Activated CD4-positive, alpha-beta memory T cell treated with anti-CD3 and anti-CD28 coated beads for 36 hours (primary cell): ENCODE results near the gene RAPGEF2. TPM values are rescaled to one million over a fixed set of nuclear protein-coding genes. Genes with fewer than 3 reads are reported as not detected.
"Not testable (repeated sequence)": the region's sequence is repeated elsewhere in the genome, so short reads cannot be mapped to it uniquely, and the experiment has no call there.

Experiments used
- CTCF ChIA-PET: fragments of 350-600 bp; sonication (Branson Sonifier 250); formaldehyde crosslinking; loops from one replicate; lab custom pipeline; 2021; ENCODE audit warnings: antibody characterized with exemption, inconsistent platforms; lab: Charles Lee
- POLR2A ChIA-PET: fragments of 350-600 bp; sonication (Branson Sonifier 250); formaldehyde crosslinking; loops from one replicate; lab custom pipeline; 2021; ENCODE audit warnings: antibody characterized with exemption; lab: Charles Lee
- DNase-seq: peaks from one replicate; pipeline ENCODE4 v3.0.0-alpha.2; 2020
- H3K27ac Mint-ChIP-seq: one replicate; pipeline ENCODE4 v1.8.0; 2021; ENCODE audit warnings: mixed read lengths
- H3K27me3 Mint-ChIP-seq: one replicate; pipeline ENCODE4 v1.8.0; 2021; ENCODE audit warnings: mixed read lengths
- H3K36me3 Mint-ChIP-seq: one replicate; pipeline ENCODE4 v1.8.0; 2021; ENCODE audit warnings: mixed read lengths
- H3K4me1 Mint-ChIP-seq: one replicate; pipeline ENCODE4 v1.8.0; 2021; ENCODE audit warnings: low read depth, mixed read lengths
- H3K4me3 Mint-ChIP-seq: one replicate; pipeline ENCODE4 v1.8.0; 2021; ENCODE audit warnings: mild to moderate bottlenecking, mixed read lengths
- H3K9me3 Mint-ChIP-seq: one replicate; pipeline ENCODE4 v1.8.0; 2021; ENCODE audit warnings: mixed read lengths
- intact Hi-C: fragments of 100-400 bp; cut with micrococcal nuclease; formaldehyde crosslinking; loops from one replicate; pipeline ENCODE4 v1.15.1; 2023
- total RNA-seq, 2 experiments: library from RNA; stranded (reverse); gene quantifications; one replicate each; pipeline ENCODE4 v1.2.3, GENCODE V29; 2021

RAPGEF2 gene
- total RNA-seq, 2 experiments from 2014 or later, result 18.6 to 22.0 TPM

GRCh38 chr4:159292137-159292896 is 189.4 kb downstream of the RAPGEF2 start:
- DNase-seq, result no peak
- Mint-ChIP-seq H3K4me3 (no peak overlapping the region), H3K36me3 (no peaks in the 10 kb centered on the region), H3K27ac (no peak overlapping the region), H3K4me1 (peaks cover 11% of the 10 kb centered on the region), H3K27me3 (no peaks in the 10 kb centered on the region), H3K9me3 (no peaks in the 10 kb centered on the region)
- ChIA-PET CTCF (no interaction called here), POLR2A (interaction anchor here (0.6 kb wide), 1 partner anchor 28 kb away, joined by 7 read pairs; no protein-coding TSS in a partner anchor)
- intact Hi-C loops, result no loop called here

- no peaks in the 10 kb centered on the region for H3K9me3 Mint-ChIP-seq
- H3K4me3 Mint-ChIP-seq, result no peak overlapping the region
- H3K36me3 Mint-ChIP-seq, result no peaks in the 10 kb centered on the region
- no peaks in the 10 kb centered on the region for H3K27me3 Mint-ChIP-seq
- H3K27ac Mint-ChIP-seq, result no peak overlapping the region
- POLR2A ChIA-PET, result no interaction called here
- H3K4me1 Mint-ChIP-seq, result peaks cover 18% of the 10 kb centered on the region
- no peak for DNase-seq
- CTCF ChIA-PET, result no interaction called here
- intact Hi-C loops, result no loop called here
Observed at GRCh38 chr4:159293811-159294515, 191.1 kb downstream of the RAPGEF2 start.

GRCh38 chr4:159296061-159296460 is 193.2 kb downstream of the RAPGEF2 start:
- H3K27ac Mint-ChIP-seq, result no peak overlapping the region
- no peaks in the 10 kb centered on the region for H3K27me3 Mint-ChIP-seq
- peaks cover 18% of the 10 kb centered on the region for H3K4me1 Mint-ChIP-seq
- intact Hi-C loops, result no loop called here
- ChIA-PET CTCF (interaction anchor here (0.6 kb wide), 1 partner anchor 103 kb away, joined by 3 read pairs; no protein-coding TSS in a partner anchor), POLR2A (no interaction called here)
- no peak overlapping the region for H3K4me3 Mint-ChIP-seq
- no peaks in the 10 kb centered on the region for H3K36me3 Mint-ChIP-seq
- no peaks in the 10 kb centered on the region for H3K9me3 Mint-ChIP-seq
- DNase-seq, result no peak

- POLR2A ChIA-PET, result no interaction called here
- no peaks in the 10 kb centered on the region for H3K27me3 Mint-ChIP-seq
- CTCF ChIA-PET, result no interaction called here
- intact Hi-C loops, result no loop called here
- H3K4me1 Mint-ChIP-seq, result peaks cover 18% of the 10 kb centered on the region
- H3K4me3 Mint-ChIP-seq, result no peak overlapping the region
- H3K9me3 Mint-ChIP-seq, result no peaks in the 10 kb centered on the region
- H3K27ac Mint-ChIP-seq, result no peak overlapping the region
- H3K36me3 Mint-ChIP-seq, result no peaks in the 10 kb centered on the region
- no peak for DNase-seq
Observed at GRCh38 chr4:159297091-159297490, 194.2 kb downstream of the RAPGEF2 start.

GRCh38 chr4:159298502-159298901 is 195.6 kb downstream of the RAPGEF2 start:
- Mint-ChIP-seq H3K4me1 (peaks cover 18% of the 10 kb centered on the region), H3K36me3 (no peaks in the 10 kb centered on the region), H3K27me3 (no peaks in the 10 kb centered on the region), H3K4me3 (no peak overlapping the region), H3K9me3 (no peaks in the 10 kb centered on the region), H3K27ac (no peak overlapping the region)
- intact Hi-C loops, result no loop called here
- CTCF ChIA-PET, result no interaction called here
- DNase-seq, result no peak
- POLR2A ChIA-PET, result no interaction called here

GRCh38 chr4:159303435-159303834 is 200.6 kb downstream of the RAPGEF2 start:
- Mint-ChIP-seq H3K4me3 (no peak overlapping the region), H3K9me3 (peaks cover 7% of the 10 kb centered on the region), H3K36me3 (peaks cover 15% of the 10 kb centered on the region), H3K27ac (no peak overlapping the region), H3K4me1 (peaks cover 6% of the 10 kb centered on the region), H3K27me3 (no peaks in the 10 kb centered on the region)
- no peak for DNase-seq
- POLR2A ChIA-PET, result no interaction called here
- intact Hi-C loops, result no loop called here
- CTCF ChIA-PET, result no interaction called here

- H3K27me3 Mint-ChIP-seq, result no peaks in the 10 kb centered on the region
- H3K27ac Mint-ChIP-seq, result no peak overlapping the region
- H3K4me1 Mint-ChIP-seq, result peaks cover 3% of the 10 kb centered on the region
- DNase-seq, result no peak
- intact Hi-C loops, result no loop called here
- peaks cover 15% of the 10 kb centered on the region for H3K36me3 Mint-ChIP-seq
- H3K4me3 Mint-ChIP-seq, result no peak overlapping the region
- CTCF ChIA-PET, result no interaction called here
- peaks cover 7% of the 10 kb centered on the region for H3K9me3 Mint-ChIP-seq
- POLR2A ChIA-PET, result no interaction called here
Observed at GRCh38 chr4:159305129-159305528, 202.2 kb downstream of the RAPGEF2 start.

GRCh38 chr4:159307929-159308328 is 205.1 kb downstream of the RAPGEF2 start:
- intact Hi-C loops, result no loop called here
- Mint-ChIP-seq H3K27me3 (no peaks in the 10 kb centered on the region), H3K27ac (no peak overlapping the region), H3K9me3 (peaks cover 7% of the 10 kb centered on the region), H3K4me3 (no peak overlapping the region), H3K36me3 (peaks cover 15% of the 10 kb centered on the region), H3K4me1 (peaks cover 10% of the 10 kb centered on the region)
- ChIA-PET CTCF (no interaction called here), POLR2A (no interaction called here)
- DNase-seq, result no peak

- Mint-ChIP-seq H3K27ac (no peak overlapping the region), H3K9me3 (peaks cover 7% of the 10 kb centered on the region), H3K4me1 (peaks cover 10% of the 10 kb centered on the region), H3K4me3 (no peak overlapping the region), H3K36me3 (peaks cover 15% of the 10 kb centered on the region), H3K27me3 (no peaks in the 10 kb centered on the region)
- POLR2A ChIA-PET, result no interaction called here
- DNase-seq, result no peak
- intact Hi-C loops, result no loop called here
- CTCF ChIA-PET, result interaction anchor here (1.0 kb wide), 1 partner anchor 105 kb away, joined by 3 read pairs; no protein-coding TSS in a partner anchor
Observed at GRCh38 chr4:159308566-159309340, 205.9 kb downstream of the RAPGEF2 start.

- Mint-ChIP-seq H3K4me3 (no peak overlapping the region), H3K4me1 (peaks cover 7% of the 10 kb centered on the region), H3K36me3 (peaks cover 18% of the 10 kb centered on the region), H3K27ac (no peak overlapping the region), H3K9me3 (no peaks in the 10 kb centered on the region), H3K27me3 (no peaks in the 10 kb centered on the region)
- ChIA-PET CTCF (no interaction called here), POLR2A (no interaction called here)
- intact Hi-C loops, result no loop called here
- no peak for DNase-seq
Observed at GRCh38 chr4:159312236-159312635, 209.4 kb downstream of the RAPGEF2 start.

GRCh38 chr4:159315879-159316278 is 213.0 kb downstream of the RAPGEF2 start:
- H3K4me3 Mint-ChIP-seq, POLR2A ChIA-PET, H3K4me1 Mint-ChIP-seq, intact Hi-C loops, CTCF ChIA-PET, H3K27ac Mint-ChIP-seq, H3K9me3 Mint-ChIP-seq, DNase-seq, H3K27me3 Mint-ChIP-seq: not testable (repeated sequence)
- H3K36me3 Mint-ChIP-seq, result peaks cover 24% of the 10 kb centered on the region

GRCh38 chr4:159317203-159317602 is 214.3 kb downstream of the RAPGEF2 start:
- intact Hi-C loops, result no loop called here
- H3K9me3 Mint-ChIP-seq, result no peaks in the 10 kb centered on the region
- H3K4me1 Mint-ChIP-seq, result peaks cover 3% of the 10 kb centered on the region
- CTCF ChIA-PET, result no interaction called here
- DNase-seq, result no peak
- no peak overlapping the region for H3K4me3 Mint-ChIP-seq
- no peaks in the 10 kb centered on the region for H3K27me3 Mint-ChIP-seq
- peaks cover 27% of the 10 kb centered on the region for H3K36me3 Mint-ChIP-seq
- POLR2A ChIA-PET, result no interaction called here
- no peak overlapping the region for H3K27ac Mint-ChIP-seq
